ENCODE data around the gene AKR7A2.

DNA sequence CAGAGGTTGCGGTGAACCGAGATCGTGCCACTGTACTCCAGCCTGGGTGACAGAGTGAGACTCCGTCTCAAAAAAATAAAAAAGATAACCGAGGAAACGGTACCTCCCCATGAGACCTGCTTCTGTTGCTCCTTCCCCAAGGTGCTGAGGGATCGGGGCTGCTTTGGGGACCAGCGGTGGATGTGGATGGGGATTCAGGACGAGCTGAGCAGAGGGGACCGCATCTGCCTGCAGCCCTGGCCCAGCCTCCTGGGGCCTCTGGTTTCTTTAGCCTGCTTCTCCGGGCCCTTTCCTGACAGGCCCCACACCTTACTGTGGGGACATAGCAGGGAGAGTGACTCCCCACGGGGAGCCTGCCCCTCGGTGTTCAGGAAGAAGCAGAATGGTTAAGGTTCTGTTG lies 17.2 kb upstream of the AKR7A2 start:
- TF ChIP-seq, protein P1, sequence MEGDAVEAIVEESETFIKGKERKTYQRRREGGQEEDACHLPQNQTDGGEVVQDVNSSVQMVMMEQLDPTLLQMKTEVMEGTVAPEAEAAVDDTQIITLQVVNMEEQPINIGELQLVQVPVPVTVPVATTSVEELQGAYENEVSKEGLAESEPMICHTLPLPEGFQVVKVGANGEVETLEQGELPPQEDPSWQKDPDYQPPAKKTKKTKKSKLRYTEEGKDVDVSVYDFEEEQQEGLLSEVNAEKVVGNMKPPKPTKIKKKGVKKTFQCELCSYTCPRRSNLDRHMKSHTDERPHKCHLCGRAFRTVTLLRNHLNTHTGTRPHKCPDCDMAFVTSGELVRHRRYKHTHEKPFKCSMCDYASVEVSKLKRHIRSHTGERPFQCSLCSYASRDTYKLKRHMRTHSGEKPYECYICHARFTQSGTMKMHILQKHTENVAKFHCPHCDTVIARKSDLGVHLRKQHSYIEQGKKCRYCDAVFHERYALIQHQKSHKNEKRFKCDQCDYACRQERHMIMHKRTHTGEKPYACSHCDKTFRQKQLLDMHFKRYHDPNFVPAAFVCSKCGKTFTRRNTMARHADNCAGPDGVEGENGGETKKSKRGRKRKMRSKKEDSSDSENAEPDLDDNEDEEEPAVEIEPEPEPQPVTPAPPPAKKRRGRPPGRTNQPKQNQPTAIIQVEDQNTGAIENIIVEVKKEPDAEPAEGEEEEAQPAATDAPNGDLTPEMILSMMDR (IDR thresholded peaks at IDR 0.05): no peak
- TF ChIP-seq POLR2A (IDR thresholded peaks at IDR 0.05): no peak
